Bronchial epithelial cell (primary cell): ENCODE measurements around the gene UGT2A3. TPM values are rescaled to one million over a fixed set of nuclear protein-coding genes. Genes with fewer than 3 reads are reported as not detected.

Experiments used
- DNase-seq: peaks from one replicate; pipeline ENCODE4 v3.0.0-alpha.2; 2010; ENCODE audit warnings: low read depth
- FAIRE-seq: peaks from 2 replicates; lab custom pipeline; 2011; peaks lifted over from hg19 to GRCh38; lab: Jason Lieb, UNC
- H3K27me3 ChIP-seq: 2 replicates; pipeline ENCODE4 v1.5.1; 2011; ENCODE audit warnings: low read length; ENCODE audit not compliant: control insufficient read depth, insufficient read depth
- H3K36me3 ChIP-seq: 2 replicates; pipeline ENCODE4 v1.5.1; 2011; ENCODE audit warnings: low read length; ENCODE audit not compliant: control insufficient read depth, insufficient read depth
- H3K4me3 ChIP-seq: 2 replicates; pipeline ENCODE4 v1.5.1; 2011; ENCODE audit warnings: mild to moderate bottlenecking, low read depth, low read length, control low read depth
- CTCF ChIP-seq: IDR thresholded peaks from 2 replicates; pipeline ENCODE4 v1.5.1; 2011; ENCODE audit warnings: mild to moderate bottlenecking, moderate library complexity, low read length, control low read depth, inconsistent platforms; ENCODE audit not compliant: insufficient read depth, severe bottlenecking
- total RNA-seq: library from RNA; depleted of rRNA; stranded (reverse); fragments of >200 nt; gene quantifications from 2 replicates; pipeline ENCODE4 v1.2.1, GENCODE V29; 2014

UGT2A3 gene
- not detected in 2 replicates for total RNA-seq

- H3K4me3 ChIP-seq: no peak within 1 kb of the TSS
- FAIRE-seq (no peak), DNase-seq (no peak)
- no peaks in the 10 kb centered on the region for H3K36me3 ChIP-seq
- H3K27me3 ChIP-seq: no peaks in the 10 kb centered on the region
- TF ChIP-seq CTCF: no peak
Measured at GRCh38 chr4:68951078-68951805, at the start of gene UGT2A3. Gene UGT2A3 (minus strand): TSS chr4:68951804. CDS start chr4:68951760, 44 bp downstream.

DNA sequence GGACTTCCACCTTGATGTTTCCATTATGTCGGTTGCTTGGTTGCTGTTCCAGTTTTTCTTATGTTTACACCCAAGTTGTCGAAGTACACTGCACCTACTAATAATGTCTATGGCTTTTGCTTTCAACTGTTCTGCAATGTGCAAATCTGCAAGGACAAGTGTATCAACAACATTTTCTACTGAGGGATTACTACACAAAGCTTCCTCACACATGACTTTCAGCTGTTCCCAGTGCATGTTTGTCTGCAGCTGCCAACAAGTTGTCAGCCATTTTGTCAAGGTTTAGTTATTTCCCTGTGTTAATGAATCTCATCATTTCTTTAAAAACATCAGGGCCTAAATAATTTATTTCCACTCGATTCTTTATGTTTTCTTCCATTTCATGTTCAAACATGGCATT is 45.4 kb upstream of the UGT2A3 start:
- no peak for DNase-seq
- Histone ChIP-seq H3K36me3 (no peaks in the 10 kb centered on the region), H3K4me3 (no peak overlapping the region), H3K27me3 (no peaks in the 10 kb centered on the region)
- peak; percentile 89 for FAIRE-seq
- no peak for TF ChIP-seq CTCF

- no peak for TF ChIP-seq CTCF
- DNase-seq (no peak), FAIRE-seq (no peak)
- Histone ChIP-seq H3K27me3 (no peaks in the 10 kb centered on the region), H3K4me3 (no peak overlapping the region), H3K36me3 (no peaks in the 10 kb centered on the region)
Measured at GRCh38 chr4:68995292-68995691, 43.7 kb upstream of the UGT2A3 start.

GRCh38 chr4:68987007-68987406 is 35.4 kb upstream of the UGT2A3 start:
- no peak for FAIRE-seq
- Histone ChIP-seq H3K4me3 (no peak overlapping the region), H3K27me3 (no peaks in the 10 kb centered on the region), H3K36me3 (no peaks in the 10 kb centered on the region)
- no peak for DNase-seq
- no peak for TF ChIP-seq CTCF

GRCh38 chr4:68985442-68985841 is 33.8 kb upstream of the UGT2A3 start:
- FAIRE-seq (no peak), DNase-seq (no peak)
- no peak for TF ChIP-seq CTCF
- no peaks in the 10 kb centered on the region for H3K27me3 ChIP-seq
- H3K36me3 ChIP-seq: no peaks in the 10 kb centered on the region
- no peak overlapping the region for H3K4me3 ChIP-seq

GRCh38 chr4:68984947-68985346 is 33.3 kb upstream of the UGT2A3 start:
- Histone ChIP-seq H3K36me3 (no peaks in the 10 kb centered on the region), H3K27me3 (no peaks in the 10 kb centered on the region), H3K4me3 (no peak overlapping the region)
- TF ChIP-seq CTCF: no peak
- FAIRE-seq (no peak), DNase-seq (no peak)
